HG03196 (cell line): ENCODE results near the gene SEZ6L2.

Experiments
- ATAC-seq: cut with Tn5 transposase; IDR thresholded peaks from one replicate; pipeline ENCODE4 v1.9.1; 2021; ENCODE audit not compliant: unreplicated experiment

The SEZ6L2 gene

GRCh38 chr16:29830774-29831173 lies 68.6 kb downstream of the SEZ6L2 start:
- ATAC-seq = no peak

- no peak for ATAC-seq
Observed at GRCh38 chr16:29826342-29826695, 73.0 kb downstream of the SEZ6L2 start.

GRCh38 chr16:29825145-29826044 lies 74.0 kb downstream of the SEZ6L2 start:
- no peak for ATAC-seq

- ATAC-seq = no peak
Observed at GRCh38 chr16:29824589-29825144, 74.7 kb downstream of the SEZ6L2 start.

GRCh38 chr16:29821643-29822115 lies 77.7 kb downstream of the SEZ6L2 start:
- ATAC-seq = no peak
